ENCODE data around the gene NGEF.

DNA sequence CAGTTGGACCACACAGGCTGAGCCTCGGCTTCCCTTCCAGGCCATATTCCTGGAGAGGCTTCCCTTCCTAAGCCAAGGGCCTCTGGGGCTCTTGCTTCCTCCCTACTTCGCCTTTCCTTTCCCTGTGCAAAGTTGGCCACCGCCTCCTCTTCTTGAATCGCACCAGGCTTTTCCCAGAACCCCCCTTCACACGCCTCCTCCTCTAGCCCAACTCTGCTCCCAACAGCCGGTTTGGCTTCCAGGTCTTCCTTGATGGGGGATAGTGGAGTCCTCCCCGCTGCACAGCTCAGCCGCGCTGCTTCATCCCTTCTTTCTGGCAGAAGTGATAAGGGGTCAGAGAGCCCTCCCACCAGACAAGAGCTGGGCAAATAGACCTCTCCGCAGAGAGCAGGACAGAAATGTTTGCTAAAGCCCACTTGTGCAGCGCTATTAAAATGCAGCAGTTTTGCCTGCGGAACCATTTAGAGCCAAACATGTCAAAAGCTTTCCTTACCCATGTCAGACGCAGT, 86.6 kb downstream of the NGEF start:
- TF ChIP-seq, protein P1, sequence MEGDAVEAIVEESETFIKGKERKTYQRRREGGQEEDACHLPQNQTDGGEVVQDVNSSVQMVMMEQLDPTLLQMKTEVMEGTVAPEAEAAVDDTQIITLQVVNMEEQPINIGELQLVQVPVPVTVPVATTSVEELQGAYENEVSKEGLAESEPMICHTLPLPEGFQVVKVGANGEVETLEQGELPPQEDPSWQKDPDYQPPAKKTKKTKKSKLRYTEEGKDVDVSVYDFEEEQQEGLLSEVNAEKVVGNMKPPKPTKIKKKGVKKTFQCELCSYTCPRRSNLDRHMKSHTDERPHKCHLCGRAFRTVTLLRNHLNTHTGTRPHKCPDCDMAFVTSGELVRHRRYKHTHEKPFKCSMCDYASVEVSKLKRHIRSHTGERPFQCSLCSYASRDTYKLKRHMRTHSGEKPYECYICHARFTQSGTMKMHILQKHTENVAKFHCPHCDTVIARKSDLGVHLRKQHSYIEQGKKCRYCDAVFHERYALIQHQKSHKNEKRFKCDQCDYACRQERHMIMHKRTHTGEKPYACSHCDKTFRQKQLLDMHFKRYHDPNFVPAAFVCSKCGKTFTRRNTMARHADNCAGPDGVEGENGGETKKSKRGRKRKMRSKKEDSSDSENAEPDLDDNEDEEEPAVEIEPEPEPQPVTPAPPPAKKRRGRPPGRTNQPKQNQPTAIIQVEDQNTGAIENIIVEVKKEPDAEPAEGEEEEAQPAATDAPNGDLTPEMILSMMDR (conservative IDR thresholded peaks at IDR 0.05), result no peak
- no peak for TF ChIP-seq ZFX (IDR thresholded peaks at IDR 0.05)
